H9 (cell line): Measurements from ENCODE around the gene GOLGA6A. TPM values are rescaled to one million over a fixed set of nuclear protein-coding genes. Genes with fewer than 3 reads are reported as not detected.

Experiments
- DNase-seq: peaks from one replicate; pipeline ENCODE4 v3.0.0-alpha.2; 2017
- H2AFZ ChIP-seq: one replicate; pipeline ENCODE4 v1.6.1; 2013; ENCODE audit warnings: mild to moderate bottlenecking, low read length, control low read depth, moderate library complexity
- H2AK5ac ChIP-seq: 2 replicates; pipeline ENCODE4 v1.6.1; 2013; ENCODE audit warnings: low read length, control low read depth, mixed read lengths; ENCODE audit not compliant: insufficient read length
- H2BK120ac ChIP-seq: one replicate; pipeline ENCODE4 v1.6.1; 2013; ENCODE audit warnings: low read depth, mild to moderate bottlenecking, low read length, control low read depth, inconsistent platforms; ENCODE audit not compliant: poor library complexity, severe bottlenecking
- H2BK12ac ChIP-seq: 2 replicates; pipeline ENCODE4 v1.6.1; 2013; ENCODE audit warnings: low read length, control low read depth, mixed read lengths, low read depth; ENCODE audit not compliant: insufficient read length
- H2BK15ac ChIP-seq: 2 replicates; pipeline ENCODE4 v1.6.1; 2013; ENCODE audit warnings: low read depth, low read length, control low read depth
- H2BK20ac ChIP-seq: one replicate; pipeline ENCODE4 v1.6.1; 2013; ENCODE audit warnings: low read depth, mild to moderate bottlenecking, low read length, control low read depth, inconsistent platforms; ENCODE audit not compliant: poor library complexity, severe bottlenecking
- H2BK5ac ChIP-seq: 2 replicates; pipeline ENCODE4 v1.6.1; 2013; ENCODE audit warnings: low read length, control low read depth, mixed read lengths; ENCODE audit not compliant: insufficient read length
- H3K14ac ChIP-seq: 2 replicates; pipeline ENCODE4 v1.6.1; 2013; ENCODE audit warnings: low read length, control low read depth; ENCODE audit not compliant: insufficient read depth
- H3K18ac ChIP-seq: 2 replicates; pipeline ENCODE4 v1.6.1; 2013; ENCODE audit warnings: low read depth, mild to moderate bottlenecking, mixed read lengths, low read length, control low read depth; ENCODE audit not compliant: insufficient read length
- H3K23ac ChIP-seq: 2 replicates; pipeline ENCODE4 v1.6.1; 2013; ENCODE audit warnings: low read length, control low read depth, mixed read lengths, low read depth; ENCODE audit not compliant: insufficient read length
- H3K23me2 ChIP-seq: 2 replicates; pipeline ENCODE4 v1.6.1; 2013; ENCODE audit warnings: low read depth, mild to moderate bottlenecking, mixed read lengths, low read length, control low read depth; ENCODE audit not compliant: insufficient read length, poor library complexity, severe bottlenecking
- H3K27ac ChIP-seq: 2 replicates; pipeline ENCODE4 v1.5.1; 2013; ENCODE audit warnings: low read length, control low read depth, mixed read lengths, low read depth; ENCODE audit not compliant: insufficient read length
- H3K27me3 ChIP-seq: 2 replicates; pipeline ENCODE4 v1.6.1; 2013; ENCODE audit warnings: low read length, control low read depth, inconsistent platforms; ENCODE audit not compliant: insufficient read depth
- H3K4ac ChIP-seq: 2 replicates; pipeline ENCODE4 v1.6.1; 2013; ENCODE audit warnings: low read depth, mild to moderate bottlenecking, control low read depth, inconsistent platforms, low read length, moderate library complexity
- H3K4me1 ChIP-seq: 2 replicates; pipeline ENCODE4 v1.6.1; 2013; ENCODE audit warnings: low read length, control low read depth, inconsistent platforms; ENCODE audit not compliant: insufficient read depth
- H3K4me2 ChIP-seq: 2 replicates; pipeline ENCODE4 v1.6.1; 2013; ENCODE audit warnings: low read length, control low read depth, mixed read lengths; ENCODE audit not compliant: insufficient read length, insufficient read depth
- H3K56ac ChIP-seq: 2 replicates; pipeline ENCODE4 v1.6.1; 2013; ENCODE audit warnings: low read depth, mild to moderate bottlenecking, mixed read lengths, low read length, control low read depth; ENCODE audit not compliant: insufficient read length
- H3K79me1 ChIP-seq: 2 replicates; pipeline ENCODE4 v1.6.1; 2013; ENCODE audit warnings: low read depth, mild to moderate bottlenecking, moderate library complexity, low read length, control low read depth, inconsistent platforms; ENCODE audit not compliant: insufficient read depth, poor library complexity, severe bottlenecking
- H3K79me2 ChIP-seq: 2 replicates; pipeline ENCODE4 v1.6.1; 2013; ENCODE audit warnings: low read length, control low read depth, inconsistent platforms; ENCODE audit not compliant: insufficient read depth
- H3K9ac ChIP-seq: 2 replicates; pipeline ENCODE4 v1.6.1; 2013; ENCODE audit warnings: low read length, control low read depth, mixed read lengths; ENCODE audit not compliant: insufficient read length; ENCODE audit errors: extremely low read depth
- H3K9me3 ChIP-seq: one replicate; pipeline ENCODE4 v1.6.1; 2013; ENCODE audit warnings: low read depth, low read length, inconsistent platforms; ENCODE audit not compliant: control insufficient read depth
- H3T11ph ChIP-seq: one replicate; pipeline ENCODE4 v1.6.1; 2013; ENCODE audit warnings: mild to moderate bottlenecking, low read length, control low read depth, inconsistent platforms
- H4K20me1 ChIP-seq: one replicate; pipeline ENCODE4 v1.6.1; 2013; ENCODE audit not compliant: control insufficient read depth, insufficient read length, insufficient read depth
- H4K5ac ChIP-seq: 2 replicates; pipeline ENCODE4 v1.6.1; 2013; ENCODE audit warnings: low read depth, mild to moderate bottlenecking, mixed read lengths, low read length, control low read depth; ENCODE audit not compliant: insufficient read length
- H4K8ac ChIP-seq: replicated peaks from 2 replicates; pipeline ENCODE4 v1.6.1; 2013; ENCODE audit warnings: low read length, control low read depth, mixed read lengths, low read depth; ENCODE audit not compliant: insufficient read length
- H4K91ac ChIP-seq: 2 replicates; pipeline ENCODE4 v1.6.1; 2013; ENCODE audit warnings: low read depth, mild to moderate bottlenecking, moderate library complexity, mixed read lengths, low read length, control low read depth; ENCODE audit not compliant: insufficient read length
- H3K27ac Mint-ChIP-seq, 3 experiments: 2 replicates in 2 of 3; 3 replicates in 1 of 3; pipeline ENCODE4 v1.8.0; 2020 to 2021; ENCODE audit warnings: mixed read lengths in 3 of 3, mild to moderate bottlenecking in 1 of 3, moderate library complexity in 1 of 3
- H3K27me3 Mint-ChIP-seq: 2 replicates; pipeline ENCODE4 v1.8.0; 2021; ENCODE audit warnings: low read depth, mild to moderate bottlenecking, moderate library complexity, mixed read lengths
- H3K36me3 Mint-ChIP-seq, 3 experiments: 2 replicates in 2 of 3; 3 replicates in 1 of 3; pipeline ENCODE4 v1.8.0; 2020 to 2021; ENCODE audit warnings: low read depth in 3 of 3, mixed read lengths in 3 of 3; ENCODE audit not compliant: insufficient read depth in 1 of 3
- H3K4me1 Mint-ChIP-seq, 2 experiments: 2 replicates each; pipeline ENCODE4 v1.8.0; 2020; ENCODE audit warnings: mixed read lengths in 2 of 2
- H3K4me3 Mint-ChIP-seq, 2 experiments: 2 replicates in 1 of 2; 3 replicates in 1 of 2; pipeline ENCODE4 v1.8.0; 2020 to 2021; ENCODE audit warnings: mild to moderate bottlenecking in 2 of 2, mixed read lengths in 2 of 2, moderate library complexity in 1 of 2
- H3K9me3 Mint-ChIP-seq, 2 experiments: 2 replicates in 1 of 2; 3 replicates in 1 of 2; pipeline ENCODE4 v1.8.0; 2020; ENCODE audit warnings: mild to moderate bottlenecking in 2 of 2, mixed read lengths in 2 of 2, moderate library complexity in 1 of 2
- CTCF ChIP-seq: fragments of 200-600 bp; sonication (generic); conservative IDR thresholded peaks from 3 replicates; pipeline ENCODE4 v1.8.0; 2021; ENCODE audit warnings: antibody characterized with exemption, mild to moderate bottlenecking
- WGBS: extraction: QIAGEN DNeasy Blood & Tissue Kit; methylation state at CpG from one replicate; pipeline ENCODE4 v1.1.7; 2013; ENCODE audit warnings: missing lambda C conversion rate, low lambda C conversion rate, mixed read lengths; ENCODE audit not compliant: insufficient read length; ENCODE audit errors: extremely low coverage; 5-methylcytosine and 5-hydroxymethylcytosine counted together
- total RNA-seq: library from RNA; stranded (reverse); gene quantifications from 2 replicates; pipeline ENCODE4 v1.2.1, GENCODE V29; 2021

GOLGA6A gene
- total RNA-seq, 1 experiment from 2014 or later: 0.72 TPM

DNA sequence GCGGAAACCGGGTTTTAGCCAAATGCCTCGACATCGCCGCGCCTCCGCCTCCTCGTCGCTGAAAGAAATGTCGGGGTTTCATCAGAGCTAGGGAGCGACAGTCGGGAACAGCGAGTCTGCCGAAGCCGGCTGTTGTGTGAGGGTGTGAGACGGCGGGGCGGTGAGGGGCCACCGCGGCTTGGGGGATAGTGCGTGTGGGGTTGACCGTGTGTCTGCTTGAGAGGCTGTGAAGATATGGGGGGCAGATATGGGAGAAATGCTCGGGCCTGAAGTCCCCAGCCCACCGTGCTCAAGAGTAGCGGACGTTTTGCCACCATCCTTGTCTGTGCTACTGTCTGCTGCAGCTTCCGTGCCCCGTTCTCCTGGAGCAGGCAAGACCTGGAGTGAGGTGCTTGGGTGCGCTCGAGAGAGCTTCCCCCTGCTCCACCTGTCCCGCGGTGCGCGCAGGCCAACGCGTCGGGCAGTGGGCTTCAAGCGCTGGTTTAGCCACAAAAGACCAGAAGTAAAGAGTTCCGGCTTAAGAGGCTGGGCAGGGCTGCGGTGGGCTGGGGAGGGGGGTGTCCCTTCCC is 47.3 kb upstream of the GOLGA6A start:
- Histone ChIP-seq H3T11ph (no peak overlapping the region), H4K5ac (no peak overlapping the region), H3K9me3 (no peaks in the 10 kb centered on the region), H3K23ac (no peak overlapping the region), H4K20me1 (peaks cover 4% of the 10 kb centered on the region), H3K79me2 (no peaks in the 10 kb centered on the region), H2BK15ac (no peak overlapping the region), H3K9ac (no peak overlapping the region), H3K27ac (no peak overlapping the region), H2BK12ac (no peak overlapping the region), H3K18ac (no peak overlapping the region), H3K27me3 (peaks cover 69% of the 10 kb centered on the region), H2BK20ac (no peak overlapping the region), H3K79me1 (no peaks in the 10 kb centered on the region), H2AK5ac (no peak overlapping the region), H3K4ac (no peak overlapping the region), H2BK120ac (no peak overlapping the region), H4K91ac (no peak overlapping the region), H3K4me1 (no peaks in the 10 kb centered on the region; the same call in 1 of the 2 replicates), H3K14ac (no peak overlapping the region), H4K8ac (no peak overlapping the region), H3K4me2 (peak overlapping the region; percentile 82), H2BK5ac (no peak overlapping the region), H3K23me2 (peaks cover 20% of the 10 kb centered on the region), H3K56ac (no peak overlapping the region), H2AFZ (no peak overlapping the region)
- DNase-seq: peak; percentile 73
- no CpG with 5 or more reads among the region's 40 CpGs for WGBS
- Mint-ChIP-seq H3K4me3 (peak overlapping the region; percentile 36 to 78), H3K9me3 (peaks cover 2 to 6% of the 10 kb centered on the region in 2 experiments; a peak in 2 of 5 replicates), H3K36me3 (no peaks in the 10 kb centered on the region; a peak in 3 of 7 replicates), H3K27me3 (peaks cover 99% of the 10 kb centered on the region), H3K4me1 (peaks cover 49 to 59% of the 10 kb centered on the region in 2 experiments), H3K27ac (no peak overlapping the region; a peak in 1 of 7 replicates)
- TF ChIP-seq CTCF: no peak
